ENCODE measurements around the gene ITGB2.

ITGB2 gene

GRCh38 chr21:44955141-44955797 is 34.6 kb upstream of the ITGB2 start:
- DNase-seq: no peak

GRCh38 chr21:44954281-44954771 is 33.6 kb upstream of the ITGB2 start:
- no peak for DNase-seq

- no peak for DNase-seq
Observed at GRCh38 chr21:44953628-44954021, 32.9 kb upstream of the ITGB2 start.

GRCh38 chr21:44952929-44953627 is 32.4 kb upstream of the ITGB2 start:
- DNase-seq: no peak

- no peak for DNase-seq
Observed at GRCh38 chr21:44952116-44952928, 31.6 kb upstream of the ITGB2 start.

GRCh38 chr21:44951186-44951915 is 30.7 kb upstream of the ITGB2 start:
- no peak for DNase-seq

- no peak for DNase-seq
Observed at GRCh38 chr21:44950351-44950750, 29.7 kb upstream of the ITGB2 start.

- DNase-seq: no peak
Observed at GRCh38 chr21:44949779-44950198, 29.1 kb upstream of the ITGB2 start.

GRCh38 chr21:44949161-44949778 is 28.6 kb upstream of the ITGB2 start:
- no peak for DNase-seq

- no peak for DNase-seq
Observed at GRCh38 chr21:44948426-44949120, 27.9 kb upstream of the ITGB2 start.

- DNase-seq: no peak
Observed at GRCh38 chr21:44947930-44948331, 27.2 kb upstream of the ITGB2 start.

- DNase-seq: no peak
Observed at GRCh38 chr21:44947111-44947929, 26.6 kb upstream of the ITGB2 start.

GRCh38 chr21:44946254-44947041 is 25.7 kb upstream of the ITGB2 start:
- no peak for DNase-seq

- no peak for DNase-seq
Observed at GRCh38 chr21:44944596-44944995, 23.9 kb upstream of the ITGB2 start.

GRCh38 chr21:44943686-44944550 is 23.2 kb upstream of the ITGB2 start:
- DNase-seq: no peak

- DNase-seq: no peak
Observed at GRCh38 chr21:44943005-44943685, 22.4 kb upstream of the ITGB2 start.

- no peak for DNase-seq
Observed at GRCh38 chr21:44942566-44942965, 21.9 kb upstream of the ITGB2 start.

GRCh38 chr21:44941567-44941966 is 20.9 kb upstream of the ITGB2 start:
- DNase-seq: no peak

Data from NCI-H2029 treated with DMSO at 0.1 percent for 48 hours (cell line).